SW480 (cell line): Measurements from ENCODE around the gene KLHL17.

Experiments
- DNase-seq: peaks from one replicate; pipeline ENCODE4 v3.0.0-alpha.2; 2016; ENCODE audit warnings: low spot score

The KLHL17 gene

DNA sequence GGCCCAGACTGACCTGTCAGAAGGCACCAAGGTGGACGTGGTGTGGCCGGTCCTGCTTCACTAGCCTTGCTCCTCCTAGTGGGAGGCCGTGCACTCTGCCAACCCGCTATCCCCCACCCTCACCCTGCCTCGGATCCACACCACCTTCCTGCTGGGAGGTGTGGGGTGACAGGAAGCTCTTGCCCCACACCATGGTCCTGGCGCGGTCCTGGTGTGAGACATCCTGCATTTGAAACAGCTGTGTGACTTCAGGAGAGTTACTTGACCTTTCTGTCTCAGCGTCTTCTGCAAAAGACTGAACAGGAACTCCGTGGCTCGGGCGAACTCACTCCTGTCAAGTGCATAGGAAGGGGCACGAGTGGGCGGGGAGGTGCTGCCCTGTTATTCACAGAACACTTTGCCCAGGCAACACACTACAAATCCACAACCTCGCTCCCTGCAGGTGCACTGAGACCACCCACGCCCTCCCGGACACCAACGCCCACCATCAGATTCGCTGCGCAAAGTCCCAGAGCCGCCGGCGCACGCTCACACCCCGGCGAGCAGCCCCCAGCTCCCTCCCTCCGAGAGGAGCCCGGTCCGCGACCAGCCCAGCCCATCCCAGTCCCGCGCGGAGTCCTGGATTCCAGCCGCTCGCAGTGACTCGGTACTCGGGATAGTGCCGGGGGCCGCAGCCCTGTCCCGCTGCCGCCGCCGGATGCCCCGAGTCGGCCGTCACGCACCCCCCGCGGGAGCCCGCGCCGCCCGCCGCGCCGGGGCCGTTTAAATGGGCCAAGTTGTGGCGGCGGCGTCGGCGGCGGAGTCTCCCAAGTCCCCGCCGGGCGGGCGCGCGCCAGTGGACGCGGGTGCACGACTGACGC lies 37.0 kb upstream of the KLHL17 start, which contains the start of gene SAMD11:
Gene SAMD11 (plus strand): TSS at position 793 of the 860 bp plus-strand sequence. CDS start 509 bp downstream, outside the sequence.
- DNase-seq = peak; percentile 76

DNA sequence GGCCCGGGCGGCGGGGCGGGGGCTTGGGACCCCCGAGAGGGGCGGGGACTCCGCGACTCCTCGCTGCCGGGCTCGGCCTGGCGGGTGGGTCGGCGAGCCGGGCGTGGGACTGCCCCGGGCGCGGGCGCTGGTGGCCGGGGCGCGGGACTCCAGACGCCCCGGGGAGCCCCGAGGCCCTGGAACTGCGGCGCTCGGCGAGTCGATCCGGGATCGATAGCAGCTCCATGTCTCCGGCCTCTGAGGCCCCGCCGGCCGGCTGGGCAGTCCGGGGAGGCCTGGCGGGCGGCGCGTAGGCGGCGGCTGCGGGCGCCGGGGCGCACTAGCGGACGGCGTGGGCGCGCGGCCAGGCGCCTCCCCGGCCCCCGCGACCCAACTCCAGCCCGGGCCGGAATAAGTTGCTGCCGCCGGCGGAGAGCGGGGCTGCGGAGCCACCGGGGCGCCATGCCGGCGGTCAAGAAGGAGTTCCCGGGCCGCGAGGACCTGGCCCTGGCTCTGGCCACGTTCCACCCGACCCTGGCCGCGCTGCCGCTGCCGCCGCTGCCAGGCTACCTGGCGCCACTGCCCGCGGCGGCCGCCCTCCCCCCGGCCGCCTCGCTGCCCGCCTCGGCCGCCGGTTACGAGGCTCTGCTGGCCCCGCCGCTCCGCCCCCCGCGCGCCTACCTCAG lies 36.3 kb upstream of the KLHL17 start:
- no peak for DNase-seq

- peak; percentile 54 for DNase-seq
Observed at GRCh38 chr1:924656-925560, 35.5 kb upstream of the KLHL17 start.

DNA sequence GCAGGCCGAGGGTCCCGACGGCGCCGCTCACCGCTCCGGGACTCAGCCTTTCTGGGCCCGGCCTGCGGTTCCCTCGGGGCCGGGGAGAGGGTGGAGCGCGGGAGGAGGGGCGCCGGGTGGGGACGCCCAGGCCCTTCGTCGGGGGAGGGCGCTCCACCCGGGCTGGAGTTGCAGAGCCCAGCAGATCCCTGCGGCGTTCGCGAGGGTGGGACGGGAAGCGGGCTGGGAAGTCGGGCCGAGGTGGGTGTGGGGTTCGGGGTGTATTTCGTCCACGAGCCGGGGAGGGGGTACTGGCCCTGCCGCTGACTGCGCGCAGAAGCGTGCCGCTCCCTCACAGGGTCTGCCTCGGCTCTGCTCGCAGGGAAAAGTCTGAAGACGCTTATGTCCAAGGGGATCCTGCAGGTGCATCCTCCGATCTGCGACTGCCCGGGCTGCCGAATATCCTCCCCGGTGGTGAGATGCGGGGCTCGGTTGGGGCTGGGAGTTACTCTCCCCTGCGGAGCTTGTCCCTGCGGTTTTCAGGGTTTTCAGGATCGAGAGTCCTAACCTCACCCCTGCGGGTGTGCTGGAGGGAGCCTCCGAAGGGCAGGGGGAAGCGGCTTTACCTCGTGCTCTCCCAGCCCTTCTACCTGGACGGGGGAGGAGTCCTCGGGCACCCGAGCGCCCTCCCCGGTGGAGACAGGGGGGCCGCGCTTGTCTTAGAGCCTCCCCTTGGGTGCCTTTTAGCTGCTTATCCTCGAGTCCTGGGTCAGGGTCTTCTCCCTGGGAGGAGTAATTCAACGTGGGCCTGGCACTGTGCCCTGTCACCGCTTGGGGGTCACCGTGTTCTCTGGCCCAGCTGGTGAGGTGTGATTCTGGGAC lies 34.6 kb upstream of the KLHL17 start:
- no peak for DNase-seq

DNA sequence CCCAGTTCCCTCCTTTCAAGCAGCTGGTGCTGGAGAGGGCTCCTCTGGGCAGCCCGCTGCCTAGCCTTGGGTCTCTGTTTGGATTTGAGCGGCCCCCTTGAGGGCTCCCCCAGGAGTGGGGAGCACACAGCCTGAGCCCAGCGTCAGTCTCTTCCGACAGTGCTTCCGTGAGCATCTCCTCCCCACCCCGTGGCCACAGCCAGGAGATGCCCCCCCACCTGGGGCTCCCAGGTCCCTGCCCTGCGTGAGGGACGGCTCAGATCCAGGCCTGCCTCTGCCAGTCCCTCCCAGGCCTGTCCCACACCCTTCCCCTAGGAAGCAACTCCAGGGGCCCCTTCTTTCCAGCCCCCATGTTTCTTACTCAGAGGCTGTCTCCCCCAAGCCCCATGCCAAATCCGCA lies 33.1 kb upstream of the KLHL17 start:
- DNase-seq = no peak

- DNase-seq = no peak
Observed at GRCh38 chr1:927748-928147, 32.6 kb upstream of the KLHL17 start.

DNA sequence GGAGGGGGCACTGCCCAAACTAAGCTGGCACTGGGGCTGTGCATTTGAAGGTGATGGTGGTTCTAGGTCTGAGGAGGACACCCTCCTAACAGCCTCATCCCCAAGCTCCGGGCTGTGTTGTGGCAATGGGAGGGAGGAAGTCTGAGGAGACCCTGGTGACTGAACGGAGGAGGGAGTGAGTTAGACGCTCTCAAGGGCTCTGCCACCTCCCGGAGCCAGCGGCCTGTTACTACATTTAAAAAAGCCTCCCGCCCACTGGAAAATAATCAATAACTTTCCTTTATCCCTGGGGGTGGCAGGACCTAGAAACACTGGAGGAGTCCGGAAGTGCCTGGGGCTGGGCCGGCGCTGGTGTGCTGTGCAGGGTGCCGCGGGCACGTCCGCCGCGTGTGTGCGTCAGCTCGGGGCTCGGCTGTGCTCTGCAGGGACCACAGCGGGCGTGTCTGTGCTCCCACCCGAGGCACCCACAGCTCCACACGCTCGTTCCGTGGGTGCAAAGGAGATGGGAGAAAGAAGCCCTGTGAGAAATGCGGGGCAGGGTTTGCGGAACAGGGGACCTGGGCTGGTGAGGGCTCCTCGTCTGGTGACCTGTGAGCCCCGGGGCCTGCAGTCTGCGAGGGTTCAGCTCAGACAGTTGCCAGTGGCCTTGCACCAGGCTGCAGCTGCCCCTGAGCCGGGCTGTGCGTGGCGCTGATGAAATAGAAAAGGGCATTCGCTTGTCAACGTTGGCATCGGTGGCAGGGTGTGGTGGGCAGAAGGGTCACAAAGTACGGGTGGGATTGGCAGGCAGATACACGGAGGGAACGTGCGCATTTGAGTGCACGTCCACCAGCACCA lies 31.3 kb upstream of the KLHL17 start:
- no peak for DNase-seq

DNA sequence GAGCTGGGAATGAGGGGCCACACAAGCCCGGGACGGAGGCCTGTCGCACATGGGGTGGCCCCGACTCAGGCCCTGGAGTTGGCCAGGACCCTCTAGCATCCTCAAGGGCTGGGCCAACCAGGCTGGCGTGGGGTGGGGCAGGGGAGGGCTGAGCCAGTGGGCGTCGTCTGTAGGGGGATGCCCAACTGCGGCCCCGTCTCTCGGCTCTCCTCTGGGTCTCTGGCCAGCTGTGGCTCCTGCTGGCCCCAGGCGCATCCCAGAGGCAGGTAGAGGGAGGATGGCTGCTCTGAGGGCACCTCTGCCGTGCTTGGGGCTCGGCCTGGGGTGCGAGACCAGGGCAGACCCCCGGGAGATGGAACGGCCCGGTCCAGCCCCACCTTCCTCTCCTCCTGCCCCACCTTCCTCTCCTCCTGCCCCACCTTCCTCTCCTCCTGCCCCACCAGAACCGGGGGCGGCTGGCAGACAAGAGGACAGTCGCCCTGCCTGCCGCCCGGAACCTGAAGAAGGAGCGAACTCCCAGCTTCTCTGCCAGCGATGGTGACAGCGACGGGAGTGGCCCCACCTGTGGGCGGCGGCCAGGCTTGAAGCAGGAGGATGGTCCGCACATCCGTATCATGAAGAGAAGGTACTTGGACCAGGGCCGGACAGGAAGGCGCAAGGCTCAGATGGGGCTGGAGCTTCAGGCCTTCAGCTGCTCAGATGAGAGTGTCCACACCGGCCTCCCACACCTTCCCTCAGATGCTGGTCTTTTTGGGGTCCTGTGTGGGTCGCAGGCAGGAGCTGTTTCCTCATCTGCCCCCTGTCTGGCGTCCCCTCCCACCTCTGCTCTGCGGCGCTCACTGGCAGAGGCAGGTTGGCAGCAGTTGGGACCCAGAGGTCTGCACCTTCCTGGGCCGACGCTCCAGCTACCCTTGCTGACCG lies 30.4 kb upstream of the KLHL17 start:
- no peak for DNase-seq

- no peak for DNase-seq
Observed at GRCh38 chr1:930633-931138, 29.7 kb upstream of the KLHL17 start.

DNA sequence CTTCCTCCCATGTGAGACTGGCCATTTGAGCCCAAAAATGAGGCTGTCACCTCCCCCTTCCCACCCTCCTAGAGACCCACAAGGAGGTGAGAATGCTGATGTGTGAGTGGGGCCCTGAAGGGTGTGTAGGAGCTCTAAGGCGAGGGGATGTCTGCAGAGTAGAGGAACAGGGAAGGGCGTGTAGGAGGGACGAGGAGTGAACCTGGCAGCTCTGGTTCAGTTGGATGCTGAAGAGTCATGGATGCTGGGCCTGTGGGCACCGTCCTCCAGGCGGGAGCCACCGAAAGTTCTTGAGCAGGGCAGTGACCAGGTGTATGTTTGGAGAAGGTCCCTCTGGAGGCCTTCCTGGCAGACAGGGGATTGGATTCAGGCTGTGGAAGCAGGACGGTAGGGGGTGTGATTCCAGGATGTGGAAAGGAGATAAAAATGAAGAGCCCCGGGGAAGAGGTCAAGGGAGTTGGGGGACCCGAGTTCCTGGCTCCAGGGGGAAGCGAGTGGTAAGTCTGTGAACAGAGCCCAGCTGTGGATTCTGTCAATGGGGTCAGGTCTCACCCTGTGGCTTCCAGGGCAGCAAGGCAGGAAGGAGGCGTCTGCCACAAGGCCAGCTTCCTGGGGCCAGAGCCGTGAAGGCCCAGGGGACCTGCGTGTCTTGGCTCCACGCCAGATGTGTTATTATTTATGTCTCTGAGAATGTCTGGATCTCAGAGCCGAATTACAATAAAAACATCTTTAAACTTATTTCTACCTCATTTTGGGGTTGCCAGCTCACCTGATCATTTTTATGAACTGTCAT lies 28.8 kb upstream of the KLHL17 start:
- no peak for DNase-seq

GRCh38 chr1:932173-932510 lies 28.2 kb upstream of the KLHL17 start:
- DNase-seq = no peak

- no peak for DNase-seq
Observed at GRCh38 chr1:932776-933602, 27.4 kb upstream of the KLHL17 start.

GRCh38 chr1:933603-933940 lies 26.8 kb upstream of the KLHL17 start:
- no peak for DNase-seq

GRCh38 chr1:934991-935750 lies 25.2 kb upstream of the KLHL17 start:
- DNase-seq = no peak

- DNase-seq = no peak
Observed at GRCh38 chr1:935751-936231, 24.6 kb upstream of the KLHL17 start.

DNA sequence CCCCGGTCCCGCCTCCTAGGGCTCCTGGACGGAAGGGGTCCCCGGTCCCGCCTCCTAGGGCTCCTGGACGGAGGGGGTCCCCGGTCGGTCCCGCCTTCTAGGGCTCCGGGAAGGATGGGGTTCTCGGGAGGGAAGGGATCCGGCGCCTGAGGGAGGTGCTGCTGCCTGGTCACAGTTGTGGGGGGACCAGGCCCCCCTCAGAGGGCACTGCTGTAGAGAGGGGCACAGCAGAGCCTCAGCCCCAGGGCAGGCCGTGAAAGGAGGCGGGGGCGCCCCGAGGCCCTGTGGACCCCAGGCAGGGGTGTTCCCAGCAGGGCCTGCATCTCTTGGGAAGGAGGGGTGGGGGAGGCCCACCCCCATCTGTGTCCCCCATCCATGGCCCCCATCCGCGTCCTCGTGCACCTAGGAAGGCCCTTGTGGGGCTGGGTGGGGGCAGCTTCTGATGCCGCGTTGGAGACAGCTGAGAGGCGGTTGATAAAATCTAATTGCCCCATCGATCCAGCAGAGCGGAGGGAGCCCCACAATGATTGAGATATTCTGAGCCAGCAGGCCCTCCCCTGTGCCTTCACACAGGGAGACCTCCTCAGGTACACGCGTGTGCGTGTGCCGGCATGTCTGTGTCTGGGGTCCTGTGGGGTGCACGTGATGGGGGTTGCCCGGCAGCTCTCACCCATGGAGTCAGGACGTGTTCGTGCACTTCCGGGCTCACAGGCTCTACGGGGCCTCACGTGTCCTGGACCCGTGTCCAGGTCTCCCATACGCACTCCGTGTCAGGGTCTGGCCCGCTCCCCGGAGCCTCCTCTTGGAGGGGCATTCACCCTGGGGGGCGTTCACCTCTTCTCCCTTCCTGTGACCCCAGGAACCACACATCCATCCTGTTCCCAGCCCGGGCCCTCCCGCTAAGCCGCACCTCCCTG lies 23.8 kb upstream of the KLHL17 start:
- DNase-seq = no peak
